Lower lobe of right lung (tissue), 2 donors: ENCODE measurements around the gene CHID1. TPM values are rescaled to one million over a fixed set of nuclear protein-coding genes. Genes with fewer than 3 reads are reported as not detected.

Experiments
- ATAC-seq, 2 donors: fragments of 200-7000 bp; cut with Tn5 transposase; one replicate each; pipeline ENCODE4 v1.9.1; 2020 to 2022; ENCODE audit warnings: mild to moderate bottlenecking in 2 of 2, moderate library complexity in 2 of 2
- DNase-seq: peaks from one replicate; pipeline ENCODE4 v3.0.0-alpha.2; 2020
- H3K27ac ChIP-seq: fragments of 200-600 bp; one replicate; pipeline ENCODE4 v1.8.0; 2022
- H3K27me3 ChIP-seq: fragments of 200-600 bp; one replicate; pipeline ENCODE4 v1.8.0; 2022; ENCODE audit warnings: low read depth
- H3K36me3 ChIP-seq: fragments of 200-600 bp; one replicate; pipeline ENCODE4 v1.8.0; 2022; ENCODE audit warnings: mild to moderate bottlenecking
- H3K4me1 ChIP-seq: fragments of 200-600 bp; one replicate; pipeline ENCODE4 v1.8.0; 2022
- H3K4me3 ChIP-seq: fragments of 200-600 bp; one replicate; pipeline ENCODE4 v1.8.0; 2022; ENCODE audit warnings: mild to moderate bottlenecking
- H3K9me3 ChIP-seq: fragments of 200-600 bp; one replicate; pipeline ENCODE4 v1.8.0; 2022
- intact Hi-C: fragments of 100-400 bp; cut with DNase I; formaldehyde crosslinking; loops from one replicate; pipeline ENCODE4 v1.11.0; 2022
- total RNA-seq: library from RNA; stranded (reverse); fragmentation: NEBNext Ultra II Directional; extraction: Animal tissue kit (Norgen Biotek cat#: 25700); gene quantifications from one replicate; pipeline ENCODE4 v1.2.1, GENCODE V29; 2021
- TF ChIP-seq, protein P1 (sequence below): fragments of 200-600 bp; IDR thresholded peaks from one replicate; pipeline ENCODE4 v1.8.0; 2022; ENCODE audit warnings: antibody characterized with exemption, mild to moderate bottlenecking
- donor health status: DM: no; HTN: yes; CAD: no; lungs with severe emphysema.

CHID1 gene
- total RNA-seq, 1 donor from 2014 or later, result 65.0 TPM

DNA sequence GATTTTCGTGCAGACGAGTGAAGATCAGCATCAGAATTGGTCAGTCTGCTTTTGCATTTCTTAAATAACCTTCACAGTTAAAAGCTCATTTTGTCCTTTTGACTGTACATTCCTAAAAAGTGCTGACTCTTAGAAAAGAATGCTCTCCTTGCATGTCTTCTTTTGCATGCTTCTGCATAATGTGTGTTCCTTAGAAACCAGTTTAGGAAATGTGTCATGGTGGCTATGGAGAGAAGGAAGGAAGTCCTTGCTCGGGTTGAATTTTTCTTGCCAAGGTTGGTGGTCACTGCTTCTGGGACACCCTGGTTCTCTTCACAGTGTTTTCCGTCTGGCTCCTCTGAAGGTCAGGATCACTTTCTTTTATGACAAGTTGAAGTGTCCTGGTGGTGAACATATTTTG is 21.8 kb upstream of the CHID1 start:
- Histone ChIP-seq H3K4me3 (no peak overlapping the region), H3K36me3 (peaks cover 11% of the 10 kb centered on the region), H3K9me3 (no peaks in the 10 kb centered on the region), H3K27me3 (no peaks in the 10 kb centered on the region), H3K4me1 (peaks cover 84% of the 10 kb centered on the region), H3K27ac (peak overlapping the region; percentile 73)
- ATAC-seq (peak; percentile 37 to 52), DNase-seq (no peak)
- TF ChIP-seq, protein P1, sequence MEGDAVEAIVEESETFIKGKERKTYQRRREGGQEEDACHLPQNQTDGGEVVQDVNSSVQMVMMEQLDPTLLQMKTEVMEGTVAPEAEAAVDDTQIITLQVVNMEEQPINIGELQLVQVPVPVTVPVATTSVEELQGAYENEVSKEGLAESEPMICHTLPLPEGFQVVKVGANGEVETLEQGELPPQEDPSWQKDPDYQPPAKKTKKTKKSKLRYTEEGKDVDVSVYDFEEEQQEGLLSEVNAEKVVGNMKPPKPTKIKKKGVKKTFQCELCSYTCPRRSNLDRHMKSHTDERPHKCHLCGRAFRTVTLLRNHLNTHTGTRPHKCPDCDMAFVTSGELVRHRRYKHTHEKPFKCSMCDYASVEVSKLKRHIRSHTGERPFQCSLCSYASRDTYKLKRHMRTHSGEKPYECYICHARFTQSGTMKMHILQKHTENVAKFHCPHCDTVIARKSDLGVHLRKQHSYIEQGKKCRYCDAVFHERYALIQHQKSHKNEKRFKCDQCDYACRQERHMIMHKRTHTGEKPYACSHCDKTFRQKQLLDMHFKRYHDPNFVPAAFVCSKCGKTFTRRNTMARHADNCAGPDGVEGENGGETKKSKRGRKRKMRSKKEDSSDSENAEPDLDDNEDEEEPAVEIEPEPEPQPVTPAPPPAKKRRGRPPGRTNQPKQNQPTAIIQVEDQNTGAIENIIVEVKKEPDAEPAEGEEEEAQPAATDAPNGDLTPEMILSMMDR, result no peak
- intact Hi-C loops, result no loop called here

DNA sequence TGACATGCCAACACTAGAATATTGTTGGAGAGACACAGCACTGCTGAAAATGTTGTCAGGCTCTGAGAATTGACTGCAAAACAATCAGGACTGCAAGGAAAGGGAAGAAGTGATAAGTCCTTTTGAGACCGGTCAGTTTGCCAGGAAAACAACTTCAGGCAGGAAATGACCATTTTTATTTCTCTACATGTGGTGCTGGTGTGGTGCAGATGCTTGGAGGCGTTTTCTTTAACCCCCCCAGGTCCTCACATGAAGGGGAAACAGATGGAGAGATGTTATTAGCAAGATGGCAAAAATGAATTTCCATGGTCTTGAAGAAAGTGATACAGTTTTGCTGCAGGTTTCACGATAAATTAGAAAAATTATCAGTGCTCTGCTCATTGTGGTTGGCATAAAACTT is 20.8 kb upstream of the CHID1 start:
- DNase-seq (no peak), ATAC-seq (no peak)
- Histone ChIP-seq H3K27me3 (no peaks in the 10 kb centered on the region), H3K4me1 (peaks cover 84% of the 10 kb centered on the region), H3K9me3 (no peaks in the 10 kb centered on the region), H3K36me3 (peaks cover 17% of the 10 kb centered on the region), H3K27ac (no peak overlapping the region), H3K4me3 (no peak overlapping the region)
- intact Hi-C loops, result no loop called here
- TF ChIP-seq, protein P1, result no peak

DNA sequence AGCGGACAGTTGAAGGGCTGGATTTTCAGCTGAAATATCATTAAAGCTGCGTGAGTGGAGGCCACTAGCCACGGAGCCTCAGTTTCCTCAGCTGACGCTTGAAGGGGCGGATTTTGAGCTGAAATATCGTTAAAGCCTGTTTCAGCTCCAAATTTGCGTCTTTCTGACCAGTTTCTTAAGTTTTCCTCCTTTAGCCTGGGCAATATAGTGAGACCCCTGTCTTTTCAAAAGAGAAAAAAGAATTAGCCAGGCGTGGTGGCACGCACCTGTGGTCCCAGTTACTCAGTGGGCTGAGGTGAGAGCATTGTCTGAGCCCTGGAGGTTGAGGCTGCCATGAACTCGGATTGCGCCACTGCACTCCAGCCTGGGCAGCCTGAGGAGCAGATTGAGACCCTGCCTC is 18.8 kb upstream of the CHID1 start:
- DNase-seq, result no peak
- no peaks in the 10 kb centered on the region for H3K27me3 ChIP-seq
- intact Hi-C loops, result no loop called here
- no peak overlapping the region for H3K4me3 ChIP-seq
- ATAC-seq, result no peak
- peaks cover 81% of the 10 kb centered on the region for H3K4me1 ChIP-seq
- peaks cover 17% of the 10 kb centered on the region for H3K36me3 ChIP-seq
- TF ChIP-seq, protein P1, result no peak
- H3K27ac ChIP-seq, result no peak overlapping the region
- no peaks in the 10 kb centered on the region for H3K9me3 ChIP-seq

DNA sequence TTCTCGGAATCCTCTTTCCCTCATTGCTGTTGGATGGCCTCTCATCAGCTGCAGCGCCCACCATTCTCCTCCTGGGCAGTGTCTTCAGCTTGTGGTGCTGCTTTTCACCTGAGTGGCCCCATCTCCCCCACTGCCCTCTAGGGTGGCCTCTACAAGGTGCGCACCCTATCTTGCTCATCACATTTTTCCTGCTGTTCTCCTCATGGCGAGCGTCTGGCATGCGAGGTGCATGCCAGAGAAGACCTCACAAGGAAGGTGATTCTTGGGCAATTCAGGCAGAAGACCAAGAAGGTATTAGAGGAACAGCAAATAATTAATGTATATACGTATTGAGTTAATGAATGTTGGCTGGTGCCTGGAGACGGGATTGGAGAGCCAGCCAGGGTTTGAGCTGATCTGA is 18.2 kb upstream of the CHID1 start:
- Histone ChIP-seq H3K9me3 (no peaks in the 10 kb centered on the region), H3K4me1 (peaks cover 75% of the 10 kb centered on the region), H3K36me3 (peaks cover 17% of the 10 kb centered on the region), H3K27me3 (no peaks in the 10 kb centered on the region), H3K4me3 (peak overlapping the region; percentile 20), H3K27ac (peak overlapping the region; percentile 8)
- intact Hi-C loops, result no loop called here
- ATAC-seq (no peak), DNase-seq (no peak)
- TF ChIP-seq, protein P1, result no peak

DNA sequence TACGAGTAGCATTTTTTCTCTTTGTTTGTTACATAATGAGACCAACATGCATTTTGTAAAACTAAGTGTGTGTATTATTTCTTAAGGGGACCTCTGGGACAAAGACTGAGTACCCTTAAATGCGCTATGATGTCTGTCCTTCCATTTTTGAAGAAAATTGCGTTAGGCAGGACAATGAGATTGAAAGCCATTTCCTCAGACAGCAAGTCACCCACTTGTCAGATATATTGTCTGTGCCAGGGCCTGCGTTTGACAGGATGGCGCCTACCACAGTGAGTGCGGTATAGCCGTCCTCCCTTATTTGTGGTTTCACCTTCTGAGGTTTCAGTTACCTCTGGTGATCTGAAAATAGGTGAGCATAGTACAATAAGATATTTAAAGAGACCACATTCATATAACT is 17.3 kb upstream of the CHID1 start:
- intact Hi-C loops, result no loop called here
- no peaks in the 10 kb centered on the region for H3K27me3 ChIP-seq
- peak overlapping the region; percentile 15 for H3K27ac ChIP-seq
- no peaks in the 10 kb centered on the region for H3K9me3 ChIP-seq
- no peak for DNase-seq
- TF ChIP-seq, protein P1, result no peak
- ATAC-seq, result no peak
- peaks cover 65% of the 10 kb centered on the region for H3K4me1 ChIP-seq
- H3K36me3 ChIP-seq, result peaks cover 17% of the 10 kb centered on the region
- peak overlapping the region; percentile 20 for H3K4me3 ChIP-seq
